HepG2 (cell line): Measurements from ENCODE around the gene AK4. TPM values are rescaled to one million over a fixed set of nuclear protein-coding genes. Genes with fewer than 3 reads are reported as not detected.
A peak's percentile ranks its signal among the peaks of the same experiment; 100 is the strongest.

Experiments used
- ATF7 ChIP-seq, 2 experiments: fragments of 450-650 bp in 1 of 2; sonication (generic) in 1 of 2; formaldehyde crosslinking in 1 of 2; IDR thresholded peaks; 2 replicates each; pipeline versions ENCODE4 v1.4.0 to v1.6.1; 2016 to 2020; ENCODE audit warnings: antibody characterized with exemption in 1 of 2, mild to moderate bottlenecking in 1 of 2, missing genetic modification reagents in 1 of 2
- GABPB1 ChIP-seq: IDR thresholded peaks from 2 replicates; pipeline ENCODE4 v1.6.1; 2016; ENCODE audit warnings: mild to moderate bottlenecking, missing genetic modification reagents, moderate library complexity, missing compliant biosample characterization
- IRF2 ChIP-seq: IDR thresholded peaks from 2 replicates; pipeline ENCODE4 v1.6.1; 2018; ENCODE audit warnings: missing genetic modification reagents, missing compliant biosample characterization
- KDM5B ChIP-seq: sonication (generic); formaldehyde crosslinking; IDR thresholded peaks from 2 replicates; pipeline ENCODE4 v1.4.0; 2020; ENCODE audit warnings: missing genetic modification reagents, mild to moderate bottlenecking, borderline replicate concordance
- MAZ ChIP-seq, 2 experiments: sonication (generic) in 1 of 2; formaldehyde crosslinking in 1 of 2; IDR thresholded peaks; 2 replicates each; pipeline versions ENCODE4 v1.5.0 to v1.6.1; 2012 to 2020; ENCODE audit warnings: low read depth in 2 of 2, mild to moderate bottlenecking in 2 of 2, borderline replicate concordance in 1 of 2, improper control_type of control experiment in 1 of 2, low read length in 1 of 2, missing genetic modification reagents in 1 of 2, moderate library complexity in 1 of 2
- MTA3 ChIP-seq: sonication (generic); formaldehyde crosslinking; IDR thresholded peaks from 2 replicates; pipeline ENCODE4 v1.4.0; 2020; ENCODE audit warnings: missing genetic modification reagents
- POLR2A ChIP-seq, 2 experiments: IDR thresholded peaks; 2 replicates each; pipeline ENCODE4 v1.6.1; 2011; ENCODE audit warnings: low read depth in 2 of 2, low read length in 2 of 2, mild to moderate bottlenecking in 1 of 2, moderate library complexity in 1 of 2; ENCODE audit not compliant: insufficient read depth in 1 of 2
- SKI ChIP-seq: fragments of 450-650 bp; IDR thresholded peaks from one replicate; pipeline ENCODE4 v1.6.1; 2018; ENCODE audit warnings: mild to moderate bottlenecking; ENCODE audit not compliant: partially characterized antibody
- SP4 ChIP-seq: sonication (generic); formaldehyde crosslinking; IDR thresholded peaks from 2 replicates; pipeline ENCODE4 v1.8.1; 2023; ENCODE audit warnings: mild to moderate bottlenecking, missing genetic modification reagents
- STAG1 ChIP-seq: sonication (generic); formaldehyde crosslinking; IDR thresholded peaks from 2 replicates; pipeline ENCODE4 v1.4.0; 2020; ENCODE audit warnings: missing genetic modification reagents
- TBX2 ChIP-seq: sonication (generic); formaldehyde crosslinking; IDR thresholded peaks from 2 replicates; pipeline ENCODE4 v1.5.0; 2020; ENCODE audit warnings: missing genetic modification reagents, mild to moderate bottlenecking, borderline replicate concordance
- TEAD2 ChIP-seq: sonication (generic); formaldehyde crosslinking; IDR thresholded peaks from 2 replicates; pipeline ENCODE4 v1.9.0; 2021; ENCODE audit warnings: missing genetic modification reagents
- ZSCAN25 ChIP-seq: sonication (generic); formaldehyde crosslinking; IDR thresholded peaks from 2 replicates; pipeline ENCODE4 v1.8.0; 2022; ENCODE audit warnings: mild to moderate bottlenecking, missing genetic modification reagents
- polyA plus RNA-seq, 8 experiments: library from polyadenylated mRNA; depleted of rRNA in 3 of 8; stranded (reverse) in 7 of 8; unstranded in 1 of 8; fragments of >200 nt; fragmentation: Illumina TruSeq in 4 of 8; extraction: Trizol in 4 of 8; gene quantifications; 2 replicates each; pipeline versions ENCODE4 v1.2.1 to v1.2.3, GENCODE V29; 2011 to 2016; ENCODE audit warnings: low read depth in 4 of 8, missing spikeins in 1 of 8, mixed read lengths in 1 of 8; ENCODE audit not compliant: insufficient read depth in 1 of 8
- total RNA-seq, 5 experiments: library from RNA; depleted of rRNA; stranded (reverse); fragments of >200 nt; fragmentation: Illumina TruSeq; extraction: Trizol; gene quantifications; 2 replicates each; pipeline ENCODE4 v1.2.3, GENCODE V29; 2016; ENCODE audit warnings: low read depth in 1 of 5
- TF ChIP-seq, protein P1 (sequence below): sonication (generic); formaldehyde crosslinking; IDR thresholded peaks from 2 replicates; pipeline ENCODE4 v1.5.1; 2020; ENCODE audit warnings: mild to moderate bottlenecking, missing genetic modification reagents, moderate library complexity
- TF ChIP-seq, protein P2 (sequence below): sonication (generic); formaldehyde crosslinking; IDR thresholded peaks from 2 replicates; pipeline ENCODE4 v1.9.0; 2022; ENCODE audit warnings: missing genetic modification reagents, mild to moderate bottlenecking, borderline replicate concordance
- TF ChIP-seq, protein P3 (sequence below): sonication (generic); formaldehyde crosslinking; IDR thresholded peaks from 2 replicates; pipeline ENCODE4 v1.4.0; 2020; ENCODE audit warnings: missing genetic modification reagents
- TF ChIP-seq, protein P4 (sequence below): sonication (generic); formaldehyde crosslinking; IDR thresholded peaks from 2 replicates; pipeline ENCODE4 v1.8.0; 2022; ENCODE audit warnings: mild to moderate bottlenecking, missing genetic modification reagents; ENCODE audit not compliant: insufficient replicate concordance

AK4 gene
- total and polyA plus RNA-seq, 2 of the 13 experiments (the other 11 are each of a cell fraction or from before 2014, with no cell fraction given), result 110 to 160 TPM

- TF ChIP-seq, protein P1, sequence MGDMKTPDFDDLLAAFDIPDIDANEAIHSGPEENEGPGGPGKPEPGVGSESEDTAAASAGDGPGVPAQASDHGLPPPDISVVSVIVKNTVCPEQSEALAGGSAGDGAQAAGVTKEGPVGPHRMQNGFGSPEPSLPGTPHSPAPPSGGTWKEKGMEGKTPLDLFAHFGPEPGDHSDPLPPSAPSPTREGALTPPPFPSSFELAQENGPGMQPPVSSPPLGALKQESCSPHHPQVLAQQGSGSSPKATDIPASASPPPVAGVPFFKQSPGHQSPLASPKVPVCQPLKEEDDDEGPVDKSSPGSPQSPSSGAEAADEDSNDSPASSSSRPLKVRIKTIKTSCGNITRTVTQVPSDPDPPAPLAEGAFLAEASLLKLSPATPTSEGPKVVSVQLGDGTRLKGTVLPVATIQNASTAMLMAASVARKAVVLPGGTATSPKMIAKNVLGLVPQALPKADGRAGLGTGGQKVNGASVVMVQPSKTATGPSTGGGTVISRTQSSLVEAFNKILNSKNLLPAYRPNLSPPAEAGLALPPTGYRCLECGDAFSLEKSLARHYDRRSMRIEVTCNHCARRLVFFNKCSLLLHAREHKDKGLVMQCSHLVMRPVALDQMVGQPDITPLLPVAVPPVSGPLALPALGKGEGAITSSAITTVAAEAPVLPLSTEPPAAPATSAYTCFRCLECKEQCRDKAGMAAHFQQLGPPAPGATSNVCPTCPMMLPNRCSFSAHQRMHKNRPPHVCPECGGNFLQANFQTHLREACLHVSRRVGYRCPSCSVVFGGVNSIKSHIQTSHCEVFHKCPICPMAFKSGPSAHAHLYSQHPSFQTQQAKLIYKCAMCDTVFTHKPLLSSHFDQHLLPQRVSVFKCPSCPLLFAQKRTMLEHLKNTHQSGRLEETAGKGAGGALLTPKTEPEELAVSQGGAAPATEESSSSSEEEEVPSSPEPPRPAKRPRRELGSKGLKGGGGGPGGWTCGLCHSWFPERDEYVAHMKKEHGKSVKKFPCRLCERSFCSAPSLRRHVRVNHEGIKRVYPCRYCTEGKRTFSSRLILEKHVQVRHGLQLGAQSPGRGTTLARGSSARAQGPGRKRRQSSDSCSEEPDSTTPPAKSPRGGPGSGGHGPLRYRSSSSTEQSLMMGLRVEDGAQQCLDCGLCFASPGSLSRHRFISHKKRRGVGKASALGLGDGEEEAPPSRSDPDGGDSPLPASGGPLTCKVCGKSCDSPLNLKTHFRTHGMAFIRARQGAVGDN (CRISPR knock-in tag), result peak; percentile 83
- TF ChIP-seq KDM5B (CRISPR knock-in tag) (peak; percentile 79; the same call in 1 of the 2 replicates), POLR2A (IDR thresholded peaks at IDR 0.05; ENCODE audit: insufficient read depth in 1 of 2, low read depth in 2 of 2, low read length in 2 of 2) (peak in 1 of 2 experiments; percentile 56; a peak in 2 of 4 replicates), ATF7 (IDR thresholded peaks at IDR 0.05) (no peak), ATF7 (CRISPR knock-in tag; IDR thresholded peaks at IDR 0.05) (no peak), IRF2 (0 out of 2 replicates have a peak, but pooled peaks have one; percentile 11), STAG1 (CRISPR knock-in tag) (peak; percentile 5; the same call in 1 of the 2 replicates), SP4 (CRISPR knock-in tag) (peak; percentile 75; the same call in 1 of the 2 replicates), TEAD2 (CRISPR knock-in tag) (no peak), TBX2 (CRISPR knock-in tag) (peak; percentile 49; the same call in 1 of the 2 replicates), ZSCAN25 (CRISPR knock-in tag) (peak; percentile 58; the same call in 1 of the 2 replicates), SKI (peak; percentile 76), MTA3 (no peak), MAZ (IDR thresholded peaks at IDR 0.05; ENCODE audit: borderline replicate concordance, low read depth, low read length) (no peak), MAZ (CRISPR knock-in tag; IDR thresholded peaks at IDR 0.05; ENCODE audit: low read depth) (peak; percentile 77), GABPB1 (CRISPR knock-in tag) (peak; percentile 70; the same call in 1 of the 2 replicates)
- TF ChIP-seq, protein P2, sequence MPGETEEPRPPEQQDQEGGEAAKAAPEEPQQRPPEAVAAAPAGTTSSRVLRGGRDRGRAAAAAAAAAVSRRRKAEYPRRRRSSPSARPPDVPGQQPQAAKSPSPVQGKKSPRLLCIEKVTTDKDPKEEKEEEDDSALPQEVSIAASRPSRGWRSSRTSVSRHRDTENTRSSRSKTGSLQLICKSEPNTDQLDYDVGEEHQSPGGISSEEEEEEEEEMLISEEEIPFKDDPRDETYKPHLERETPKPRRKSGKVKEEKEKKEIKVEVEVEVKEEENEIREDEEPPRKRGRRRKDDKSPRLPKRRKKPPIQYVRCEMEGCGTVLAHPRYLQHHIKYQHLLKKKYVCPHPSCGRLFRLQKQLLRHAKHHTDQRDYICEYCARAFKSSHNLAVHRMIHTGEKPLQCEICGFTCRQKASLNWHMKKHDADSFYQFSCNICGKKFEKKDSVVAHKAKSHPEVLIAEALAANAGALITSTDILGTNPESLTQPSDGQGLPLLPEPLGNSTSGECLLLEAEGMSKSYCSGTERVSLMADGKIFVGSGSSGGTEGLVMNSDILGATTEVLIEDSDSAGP, result peak; percentile 57; the same call in 1 of the 2 replicates
- TF ChIP-seq, protein P3, sequence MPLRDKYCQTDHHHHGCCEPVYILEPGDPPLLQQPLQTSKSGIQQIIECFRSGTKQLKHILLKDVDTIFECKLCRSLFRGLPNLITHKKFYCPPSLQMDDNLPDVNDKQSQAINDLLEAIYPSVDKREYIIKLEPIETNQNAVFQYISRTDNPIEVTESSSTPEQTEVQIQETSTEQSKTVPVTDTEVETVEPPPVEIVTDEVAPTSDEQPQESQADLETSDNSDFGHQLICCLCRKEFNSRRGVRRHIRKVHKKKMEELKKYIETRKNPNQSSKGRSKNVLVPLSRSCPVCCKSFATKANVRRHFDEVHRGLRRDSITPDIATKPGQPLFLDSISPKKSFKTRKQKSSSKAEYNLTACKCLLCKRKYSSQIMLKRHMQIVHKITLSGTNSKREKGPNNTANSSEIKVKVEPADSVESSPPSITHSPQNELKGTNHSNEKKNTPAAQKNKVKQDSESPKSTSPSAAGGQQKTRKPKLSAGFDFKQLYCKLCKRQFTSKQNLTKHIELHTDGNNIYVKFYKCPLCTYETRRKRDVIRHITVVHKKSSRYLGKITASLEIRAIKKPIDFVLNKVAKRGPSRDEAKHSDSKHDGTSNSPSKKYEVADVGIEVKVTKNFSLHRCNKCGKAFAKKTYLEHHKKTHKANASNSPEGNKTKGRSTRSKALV, result peak; percentile 72; the same call in 1 of the 2 replicates
- TF ChIP-seq, protein P4, sequence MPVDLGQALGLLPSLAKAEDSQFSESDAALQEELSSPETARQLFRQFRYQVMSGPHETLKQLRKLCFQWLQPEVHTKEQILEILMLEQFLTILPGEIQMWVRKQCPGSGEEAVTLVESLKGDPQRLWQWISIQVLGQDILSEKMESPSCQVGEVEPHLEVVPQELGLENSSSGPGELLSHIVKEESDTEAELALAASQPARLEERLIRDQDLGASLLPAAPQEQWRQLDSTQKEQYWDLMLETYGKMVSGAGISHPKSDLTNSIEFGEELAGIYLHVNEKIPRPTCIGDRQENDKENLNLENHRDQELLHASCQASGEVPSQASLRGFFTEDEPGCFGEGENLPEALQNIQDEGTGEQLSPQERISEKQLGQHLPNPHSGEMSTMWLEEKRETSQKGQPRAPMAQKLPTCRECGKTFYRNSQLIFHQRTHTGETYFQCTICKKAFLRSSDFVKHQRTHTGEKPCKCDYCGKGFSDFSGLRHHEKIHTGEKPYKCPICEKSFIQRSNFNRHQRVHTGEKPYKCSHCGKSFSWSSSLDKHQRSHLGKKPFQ, result no peak
Measured at GRCh38 chr1:65254320-65255034, 106.5 kb downstream of the AK4 start (continued).
